HEK293T (cell line): ENCODE results near the gene FBXL4.

Experiments used
- ARNT ChIP-seq: fragments of 450-650 bp; IDR thresholded peaks from 2 replicates; pipeline ENCODE4 v1.6.1; 2017; ENCODE audit warnings: mild to moderate bottlenecking
- L3MBTL2 ChIP-seq: fragments of 450-650 bp; conservative IDR thresholded peaks from 2 replicates; pipeline ENCODE4 v1.6.1; 2016; ENCODE audit warnings: mild to moderate bottlenecking
- NFRKB ChIP-seq: fragments of 450-650 bp; IDR thresholded peaks from 2 replicates; pipeline ENCODE4 v1.6.1; 2016; ENCODE audit warnings: mild to moderate bottlenecking, moderate library complexity
- SP1 ChIP-seq: fragments of 450-650 bp; IDR thresholded peaks from 2 replicates; pipeline ENCODE4 v1.6.1; 2017
- TARDBP ChIP-seq: fragments of 450-650 bp; IDR thresholded peaks from 2 replicates; pipeline ENCODE4 v1.6.1; 2016

DNA sequence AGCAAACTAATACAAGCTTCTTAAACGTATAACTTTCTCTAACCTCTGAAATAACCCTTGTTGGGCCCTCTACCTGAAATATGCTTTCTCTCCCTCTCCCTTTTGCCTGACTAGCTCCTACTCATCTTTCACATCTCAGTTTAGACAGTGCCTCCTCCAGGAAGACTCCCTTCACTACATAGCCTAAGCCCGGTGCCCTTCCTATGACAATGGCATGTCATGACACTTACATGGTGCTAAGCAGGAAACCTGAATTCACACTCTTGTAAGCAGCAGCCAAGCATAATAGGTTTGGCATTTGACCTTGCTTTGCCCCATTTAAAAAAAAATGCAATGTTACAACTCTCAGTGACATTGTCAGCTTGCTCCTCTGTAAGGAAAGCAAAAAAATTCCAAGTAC lies 33.1 kb upstream of the FBXL4 start:
- TF ChIP-seq NFRKB, result no peak
- no peak for TF ChIP-seq L3MBTL2
- no peak for TF ChIP-seq ARNT
- TF ChIP-seq SP1, result no peak
- no peak for TF ChIP-seq TARDBP
